CD4-positive, alpha-beta T cell treated with Interferon alpha-2 for 1 hour (primary cell): Measurements from ENCODE around the gene RRP1.
"Not testable (repeated sequence)": the region's sequence is repeated elsewhere in the genome, so short reads cannot be mapped to it uniquely, and the experiment has no call there.

Source experiments
- DNase-seq, 2 donors: peaks; one replicate each; pipeline ENCODE4 v3.0.0-alpha.2; 2020 to 2022

Gene RRP1

DNA sequence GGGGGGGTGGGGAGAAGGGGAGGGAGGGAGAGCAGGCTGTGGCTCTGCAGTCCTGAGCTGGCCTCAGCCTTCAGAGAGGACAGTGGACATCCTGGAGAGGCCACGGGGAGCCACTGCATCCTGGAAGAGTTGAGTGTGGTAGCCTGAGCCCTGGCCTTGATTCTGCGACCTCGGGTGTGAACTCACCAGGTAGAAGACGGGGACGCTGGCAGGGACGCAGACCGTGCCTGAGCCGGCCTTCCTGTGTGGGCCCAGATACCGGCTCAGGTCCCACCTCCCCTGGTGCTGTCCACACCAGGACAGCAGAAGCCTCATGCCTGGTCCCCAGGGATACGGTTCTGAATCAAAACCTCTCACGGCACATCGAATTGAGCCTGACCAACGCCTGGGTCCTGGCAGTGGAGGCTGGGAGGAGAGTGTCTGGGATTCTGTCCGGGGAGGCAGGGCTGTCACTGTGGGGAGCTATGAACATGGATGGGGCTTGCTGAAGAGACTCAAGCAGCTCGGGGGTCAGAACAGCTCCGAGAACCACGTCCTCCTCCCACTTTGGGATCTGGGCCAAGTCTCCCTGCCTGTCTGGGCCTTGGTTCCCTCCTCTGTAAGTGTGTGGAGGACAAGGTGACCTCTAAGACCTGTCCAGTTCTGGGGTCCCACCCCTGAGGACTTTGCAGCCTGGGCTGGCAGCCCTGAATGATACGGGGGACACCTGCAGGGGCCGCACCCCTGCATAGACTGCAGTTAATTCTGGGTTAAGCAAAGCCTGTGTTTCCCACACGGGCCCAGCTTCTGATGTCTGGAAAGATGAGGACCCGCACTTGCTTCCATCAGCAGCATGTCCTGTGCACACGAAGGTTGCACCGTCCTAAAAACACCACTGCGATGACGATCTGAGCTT lies 30.4 kb downstream of the RRP1 start:
- DNase-seq, result no peak

DNA sequence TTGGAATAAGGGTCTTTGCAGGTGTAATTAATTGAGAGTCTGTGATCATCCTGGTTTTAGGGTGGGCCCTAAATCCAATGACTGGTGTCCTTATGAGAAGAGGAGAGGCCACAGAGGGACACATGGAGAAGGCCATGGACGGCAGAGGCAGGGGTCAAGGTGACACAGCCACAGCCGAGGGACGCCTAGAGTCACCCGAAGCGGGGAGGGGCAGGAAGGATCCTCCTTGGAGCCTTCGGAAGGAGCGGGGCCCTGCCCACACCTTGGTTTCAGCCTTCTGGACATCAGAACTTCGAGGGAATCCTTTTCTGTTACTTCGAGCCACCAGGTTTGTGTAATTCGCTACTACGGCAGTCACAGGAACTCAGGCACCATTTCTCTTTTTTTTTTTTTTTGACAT lies 31.1 kb downstream of the RRP1 start:
- no peak for DNase-seq

DNA sequence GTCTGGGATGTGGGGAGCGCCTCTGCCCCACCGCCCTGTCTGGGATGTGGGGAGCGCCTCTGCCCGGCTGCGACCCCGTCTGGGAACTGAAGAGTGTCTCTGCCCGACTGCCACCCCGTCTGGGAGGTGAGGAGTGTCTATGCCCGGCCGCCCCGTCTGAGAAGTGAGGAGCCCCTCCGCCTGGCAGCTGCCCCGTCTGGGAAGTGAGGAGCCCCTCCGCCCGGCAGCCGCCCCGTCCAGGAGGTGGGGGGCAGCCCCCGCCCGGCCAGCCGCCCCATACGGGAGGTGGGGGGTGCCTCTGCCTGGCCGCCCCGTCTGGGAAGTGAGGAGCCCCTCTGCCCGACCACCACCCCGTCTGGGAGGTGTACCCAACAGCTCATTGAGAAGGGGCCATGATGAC lies 32.8 kb downstream of the RRP1 start:
- not testable (repeated sequence) for DNase-seq

DNA sequence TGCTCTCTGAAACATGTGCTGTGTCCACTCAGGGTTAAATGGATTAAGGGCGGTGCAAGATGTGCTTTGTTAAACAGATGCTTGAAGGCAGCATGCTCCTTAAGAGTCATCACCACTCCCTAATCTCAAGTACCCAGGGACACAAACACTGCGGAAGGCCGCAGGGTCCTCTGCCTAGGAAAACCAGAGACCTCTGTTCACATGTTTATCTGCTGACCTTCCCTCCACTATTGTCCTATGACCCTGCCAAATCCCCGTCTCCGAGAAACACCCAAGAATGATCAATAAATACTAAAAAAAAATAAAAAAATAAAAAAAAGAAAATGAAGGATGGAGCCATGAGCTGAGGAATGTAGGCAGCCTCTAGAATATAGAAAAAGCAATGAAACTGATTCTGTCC lies 33.4 kb downstream of the RRP1 start:
- DNase-seq, result not testable (repeated sequence)

DNA sequence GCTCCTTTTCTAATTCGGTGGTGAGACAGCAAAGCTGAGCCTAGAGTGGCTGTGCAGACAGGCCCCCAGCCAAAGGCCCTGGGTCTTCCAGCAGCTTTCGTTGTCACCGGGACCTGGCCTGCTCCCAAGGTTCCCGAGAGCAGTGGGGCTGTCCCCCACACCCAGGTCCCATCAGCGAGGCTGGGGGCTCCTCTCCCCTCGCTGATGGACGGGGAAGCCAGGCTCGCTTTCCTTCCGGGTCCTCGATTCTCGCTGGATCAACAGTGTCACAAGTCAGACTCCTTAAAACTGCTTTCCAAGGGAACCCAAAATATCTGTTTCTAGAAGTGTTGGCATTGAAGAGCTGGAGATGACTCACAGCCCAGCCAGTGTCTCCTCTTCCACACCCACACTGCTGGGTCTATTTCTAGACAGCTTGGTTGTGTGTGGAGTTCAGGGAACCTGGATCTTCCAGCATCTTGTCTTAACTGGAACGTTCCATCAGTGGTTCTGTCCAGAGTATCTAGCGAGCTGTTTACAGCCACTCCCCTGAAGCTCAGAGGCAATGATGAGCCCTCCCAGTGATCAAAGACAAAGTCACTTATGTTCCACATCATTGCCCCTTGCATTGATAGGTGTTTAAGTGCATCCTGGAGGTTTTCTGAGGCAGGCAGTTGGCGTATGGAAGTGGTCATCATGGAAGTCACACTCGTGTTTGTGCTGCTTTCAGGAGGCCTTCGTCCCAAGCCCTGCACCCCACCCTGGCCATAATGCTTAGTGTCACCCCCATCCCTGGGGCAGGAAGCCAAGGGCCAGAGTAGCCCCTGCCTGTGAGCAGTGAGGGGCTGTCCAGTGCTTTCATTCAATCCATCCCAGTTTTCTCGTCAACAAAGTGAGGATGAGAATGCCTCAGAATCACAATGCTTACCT lies 35.2 kb downstream of the RRP1 start:
- DNase-seq, result no peak

DNA sequence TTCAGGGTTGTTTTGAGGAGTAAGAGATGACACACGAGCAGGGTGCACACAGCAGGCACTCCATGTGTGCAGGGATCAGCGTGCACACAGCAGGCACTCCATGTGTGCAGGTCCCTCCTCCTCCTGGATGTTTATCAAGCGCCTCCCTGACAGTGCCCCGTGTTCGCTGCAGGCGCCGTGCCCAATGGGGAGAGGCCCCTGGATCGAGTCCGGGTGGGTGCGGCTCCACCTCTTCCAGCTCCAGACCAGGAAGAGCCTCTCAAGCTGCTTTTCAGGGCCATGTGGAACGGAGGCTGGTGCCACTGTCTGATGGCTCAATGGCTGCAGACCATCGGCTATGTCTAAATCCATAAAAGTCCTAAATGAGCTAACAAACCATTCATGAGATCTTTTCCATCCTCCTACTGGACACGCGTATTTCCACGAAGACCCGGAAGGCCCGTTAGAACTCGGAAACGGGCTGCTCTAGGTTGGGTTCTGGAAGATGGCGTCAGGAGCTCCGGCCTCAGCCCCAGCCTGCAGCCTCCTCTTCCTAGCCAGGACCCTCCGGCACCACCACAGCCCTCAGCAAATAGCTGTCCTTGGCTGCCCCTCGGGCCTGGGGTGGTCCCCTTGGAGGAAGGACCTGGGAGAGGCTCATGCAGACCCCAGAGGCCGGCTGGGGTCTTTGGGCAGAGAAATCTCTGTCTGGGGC lies 36.0 kb downstream of the RRP1 start:
- no peak for DNase-seq

DNA sequence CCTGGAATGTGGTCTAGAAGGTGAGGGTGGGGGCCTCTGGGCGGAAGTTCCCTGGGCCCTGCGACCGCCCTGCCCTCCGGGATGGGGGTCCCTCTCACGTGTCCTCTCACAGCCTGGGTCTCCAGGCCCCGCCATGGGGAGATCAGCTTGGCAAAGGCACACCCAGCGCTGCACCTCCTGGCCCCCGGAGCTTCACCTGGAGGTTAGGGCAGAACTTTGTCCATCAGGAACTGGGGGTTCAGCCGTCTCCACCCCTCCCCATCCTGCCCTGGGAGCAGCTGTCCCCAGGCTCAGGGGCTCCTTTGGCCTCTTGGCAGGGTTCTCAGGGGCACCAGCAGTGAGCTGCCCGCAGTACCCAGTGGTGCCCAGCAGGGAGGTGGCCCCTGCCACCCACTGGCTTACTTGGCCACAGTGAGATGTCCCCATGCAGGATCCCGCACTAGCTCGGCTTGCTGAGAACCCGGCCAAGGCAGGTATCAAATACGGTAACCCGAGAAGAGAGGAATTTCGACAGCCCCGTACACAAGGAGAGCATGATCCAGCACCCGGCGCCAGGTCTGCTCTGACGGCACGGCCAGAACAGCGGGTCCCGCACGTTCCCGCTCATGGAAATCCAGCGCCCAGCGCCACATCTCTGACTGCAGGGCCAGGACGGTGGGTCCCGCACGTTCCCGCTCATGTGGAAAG lies 36.7 kb downstream of the RRP1 start:
- DNase-seq, result no peak

DNA sequence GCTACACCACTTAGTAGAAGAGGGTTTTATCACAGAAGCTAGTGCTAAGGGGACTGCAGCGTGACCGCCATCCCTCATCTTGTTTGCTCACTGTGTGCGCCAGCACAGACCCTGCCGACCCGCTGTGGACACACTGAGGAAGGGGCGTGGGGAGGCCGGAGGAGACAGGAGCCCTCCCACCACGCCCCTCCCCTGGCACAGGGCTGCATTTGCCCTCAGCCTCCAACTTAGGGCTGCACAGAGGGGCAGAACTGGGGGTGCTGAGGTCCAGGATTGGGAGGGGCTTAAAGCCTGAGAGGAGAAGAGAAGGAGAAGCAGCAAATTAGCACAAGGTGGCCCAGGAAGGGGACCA lies 37.2 kb downstream of the RRP1 start:
- DNase-seq, result no peak

DNA sequence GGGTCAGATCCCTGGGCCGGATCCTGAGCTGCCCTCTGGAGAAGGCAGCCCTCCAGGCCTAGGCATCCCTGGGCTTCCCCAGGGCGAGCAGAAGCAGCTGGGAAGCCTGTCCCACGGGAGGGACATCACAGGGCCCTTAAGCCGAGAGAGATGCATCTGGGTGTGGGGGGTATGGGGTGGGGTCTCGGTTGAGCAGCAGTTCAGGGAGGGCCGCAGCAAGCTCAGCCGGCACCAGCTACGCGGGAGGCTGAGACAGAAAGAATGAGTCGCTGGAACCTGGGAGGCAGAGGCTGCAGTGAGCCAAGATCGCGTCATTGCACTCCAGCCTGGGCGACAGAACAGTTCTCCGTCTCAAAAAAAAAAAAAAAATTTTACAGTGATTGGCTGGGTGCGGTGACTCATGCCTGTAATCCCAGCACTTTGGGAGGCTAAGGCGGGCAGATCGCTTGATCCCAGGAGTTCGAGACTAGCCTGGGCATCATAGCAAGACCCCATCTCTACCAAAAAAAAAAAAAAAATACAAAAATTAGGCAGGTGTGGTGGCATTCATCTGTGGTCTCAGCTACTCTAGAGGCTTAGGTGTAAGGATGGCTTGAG lies 37.7 kb downstream of the RRP1 start:
- no peak for DNase-seq

DNA sequence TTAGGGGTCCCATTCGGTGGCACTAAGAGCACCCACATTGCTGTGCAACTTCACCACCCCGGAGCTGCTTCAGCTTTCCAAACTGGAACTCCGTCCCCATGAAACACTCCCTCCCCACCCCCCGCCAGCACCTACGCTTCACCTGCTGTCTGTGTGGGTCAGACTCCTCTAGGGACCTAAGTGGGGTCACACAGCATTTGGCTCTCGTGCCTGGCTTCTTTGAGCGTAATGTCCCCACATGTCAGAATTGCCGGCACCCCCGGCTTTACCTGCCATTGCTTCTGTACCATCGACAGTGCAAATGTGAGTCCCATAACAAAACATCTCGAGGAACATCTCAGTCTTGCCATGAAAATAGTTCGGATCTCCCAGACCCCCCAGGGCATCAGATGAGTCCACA lies 39.8 kb downstream of the RRP1 start:
- no peak for DNase-seq

DNA sequence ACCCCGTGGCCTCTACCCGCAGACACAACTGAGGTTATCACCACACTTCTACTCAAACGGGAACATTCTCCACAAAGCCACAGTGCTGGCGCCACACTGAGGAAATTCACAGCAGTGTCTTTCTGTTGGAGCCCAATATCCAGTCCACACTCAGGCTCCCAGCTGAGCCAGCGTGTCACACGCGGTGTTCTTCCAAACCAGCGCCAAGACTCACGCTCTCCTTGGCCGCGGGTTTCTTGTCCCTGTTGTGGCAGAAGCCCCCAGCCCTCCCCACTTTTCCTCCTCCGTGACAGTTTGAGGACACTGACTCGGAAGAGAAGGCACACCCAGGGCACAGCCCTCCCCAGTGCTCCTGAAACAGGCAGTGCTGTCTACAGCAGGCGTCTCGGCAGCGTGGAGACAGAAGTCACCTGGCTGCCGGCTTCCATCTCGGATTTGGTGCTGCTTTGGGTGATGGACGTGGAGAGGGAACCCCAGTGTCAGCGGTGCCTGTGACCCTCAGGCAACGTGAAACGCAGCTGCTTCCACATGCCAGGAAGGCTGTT lies 40.3 kb downstream of the RRP1 start:
- DNase-seq, result no peak

DNA sequence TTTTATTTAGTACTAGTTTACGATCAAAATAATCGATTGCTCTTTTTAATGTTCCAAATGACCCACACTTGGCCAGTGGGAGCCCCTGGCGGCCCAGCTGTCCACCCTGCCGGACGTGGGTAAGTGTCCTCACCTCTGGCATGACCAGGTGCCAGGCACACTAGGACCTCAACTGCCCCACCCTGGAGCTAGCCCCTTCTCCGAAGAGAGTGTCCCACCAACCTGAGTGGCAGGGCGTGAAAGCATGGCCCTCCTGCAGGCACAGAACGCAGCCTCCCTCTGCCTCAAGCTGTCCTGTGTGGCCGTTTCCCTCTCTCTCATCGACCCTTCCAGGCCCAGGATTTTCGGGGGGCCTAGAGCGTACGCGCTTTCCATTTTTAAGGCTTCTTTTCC lies 42.8 kb downstream of the RRP1 start:
- no peak for DNase-seq

DNA sequence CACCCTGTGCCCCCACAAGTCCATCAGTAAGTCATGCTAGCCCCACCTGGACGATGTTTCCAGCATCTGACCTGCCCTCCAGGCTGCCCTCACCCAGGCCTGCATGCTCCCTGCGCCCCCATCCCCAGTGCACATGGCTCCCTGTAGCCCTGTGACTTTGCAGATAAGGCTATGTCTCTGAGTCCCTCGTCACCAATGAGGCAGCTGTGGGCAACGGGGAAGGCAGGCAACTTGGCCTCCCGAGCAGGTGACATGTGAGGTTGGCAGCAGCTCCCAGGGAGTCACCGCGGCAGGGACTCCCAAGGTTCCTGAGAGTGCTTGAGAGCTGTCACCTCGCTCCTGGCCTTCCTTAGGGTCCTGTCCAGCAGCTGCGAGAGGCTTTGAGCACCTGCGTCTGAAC lies 43.3 kb downstream of the RRP1 start:
- no peak for DNase-seq

DNA sequence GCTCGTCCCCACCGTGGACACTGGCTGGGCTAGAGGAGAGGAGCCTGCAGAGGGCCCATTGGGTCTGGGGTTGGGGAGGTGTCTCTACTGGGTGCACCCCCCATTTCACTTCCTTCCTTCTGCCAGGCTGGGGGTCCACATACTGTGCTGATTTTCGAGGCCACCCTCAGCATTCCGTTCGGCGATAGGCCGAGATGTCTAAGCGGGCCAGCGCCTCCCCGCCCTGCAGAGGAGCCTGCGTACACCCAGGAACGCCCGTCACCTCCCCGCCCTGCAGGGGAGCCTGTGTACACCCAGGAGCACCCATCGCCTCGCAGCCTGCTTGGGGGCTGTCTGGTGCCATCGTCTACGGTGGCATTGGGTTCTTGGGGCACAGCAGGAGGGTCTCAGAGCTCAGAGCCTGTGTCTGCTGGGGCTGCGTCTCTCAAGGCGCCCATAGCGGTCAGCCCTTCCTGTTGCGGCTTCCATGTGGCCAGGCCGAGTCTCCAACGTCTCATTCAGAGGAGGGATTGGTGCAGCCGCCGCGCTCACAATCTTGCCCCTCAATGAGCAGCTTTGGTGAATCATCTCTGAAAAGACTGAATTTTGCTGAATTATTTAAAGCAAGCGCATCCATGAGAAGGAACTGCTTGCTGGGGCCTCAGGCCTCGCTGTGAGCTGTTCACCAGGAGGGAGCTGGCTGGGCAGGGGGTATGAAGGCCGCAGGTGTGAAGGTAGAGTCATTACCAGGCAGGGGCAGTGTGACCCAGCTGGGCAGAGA lies 44.9 kb downstream of the RRP1 start:
- no peak for DNase-seq

DNA sequence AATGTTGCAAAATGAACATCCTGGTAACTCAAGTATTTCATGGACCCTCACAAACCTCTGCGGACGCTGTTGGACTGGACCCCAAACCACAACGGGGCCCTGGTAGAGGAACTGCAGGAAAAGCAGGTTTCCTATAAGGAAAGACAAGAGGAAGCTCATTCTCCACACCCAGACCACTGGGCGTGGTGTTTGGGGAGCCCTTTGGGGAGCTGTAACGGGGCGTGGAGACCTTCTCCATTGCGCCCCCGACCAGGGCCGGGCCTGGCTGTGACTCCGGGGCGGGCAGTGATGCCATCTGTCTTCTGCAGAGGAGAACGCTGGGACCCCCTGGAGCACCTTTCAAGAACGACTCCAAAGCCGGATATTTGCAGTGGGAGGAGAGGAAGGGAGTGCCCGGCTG lies 45.7 kb downstream of the RRP1 start:
- DNase-seq, result no peak

DNA sequence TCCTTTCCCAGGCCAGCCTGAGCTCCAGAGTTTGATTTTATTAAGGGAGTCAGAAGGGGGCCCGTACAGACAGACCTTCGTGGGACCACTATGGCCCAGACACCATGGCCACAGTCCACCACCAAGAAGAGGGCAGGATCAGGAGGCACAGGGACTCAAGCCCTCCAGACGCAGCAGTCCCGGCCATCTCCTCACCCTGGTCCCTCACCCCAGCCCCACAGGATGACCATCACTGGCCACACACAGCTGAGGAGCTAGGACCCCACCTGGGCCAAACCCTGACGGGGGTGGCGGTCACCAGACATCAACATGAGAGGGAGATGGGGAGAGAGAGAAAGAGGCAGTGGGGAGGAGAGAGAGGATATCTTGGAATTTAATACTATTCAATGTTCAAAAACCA lies 46.5 kb downstream of the RRP1 start:
- DNase-seq, result no peak

DNA sequence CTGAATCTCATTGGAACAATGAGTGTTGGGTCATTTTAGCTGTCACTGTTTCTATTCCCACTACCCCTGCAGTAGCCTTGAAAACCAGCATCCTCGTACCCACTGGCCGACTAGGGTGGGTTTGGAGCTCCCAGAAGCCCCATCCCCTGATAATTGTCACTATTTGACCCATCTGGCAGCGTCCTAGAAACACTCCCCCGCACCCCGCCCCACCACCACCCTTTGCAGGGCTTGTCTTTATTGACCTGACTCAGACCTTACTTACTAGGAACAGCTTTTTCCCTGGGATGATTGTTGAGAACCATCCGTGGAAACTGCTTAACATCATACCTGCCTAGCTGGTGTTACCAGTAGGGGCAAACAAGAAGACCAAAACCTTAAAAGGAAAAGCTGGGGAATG lies 47.2 kb downstream of the RRP1 start:
- no peak for DNase-seq

DNA sequence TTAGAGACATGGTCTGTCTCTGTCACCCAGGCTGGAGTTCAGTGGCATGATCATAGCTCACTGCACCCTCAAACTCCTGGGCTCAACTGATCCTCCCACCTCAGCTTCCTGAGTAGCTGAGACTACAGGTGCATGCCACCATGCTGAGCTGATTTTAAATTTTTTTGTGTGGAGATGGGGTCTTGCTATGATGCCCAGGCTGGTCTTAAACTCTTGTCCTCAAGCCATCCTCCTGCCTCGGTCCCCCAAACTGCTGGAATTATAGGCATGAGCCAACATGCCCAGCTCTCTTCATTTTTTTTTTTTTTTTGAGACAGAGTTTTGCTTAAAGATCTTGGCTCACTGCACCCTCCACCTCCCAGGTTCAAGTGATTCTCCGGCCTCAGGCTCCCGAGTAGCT lies 50.9 kb downstream of the RRP1 start:
- DNase-seq, result no peak

DNA sequence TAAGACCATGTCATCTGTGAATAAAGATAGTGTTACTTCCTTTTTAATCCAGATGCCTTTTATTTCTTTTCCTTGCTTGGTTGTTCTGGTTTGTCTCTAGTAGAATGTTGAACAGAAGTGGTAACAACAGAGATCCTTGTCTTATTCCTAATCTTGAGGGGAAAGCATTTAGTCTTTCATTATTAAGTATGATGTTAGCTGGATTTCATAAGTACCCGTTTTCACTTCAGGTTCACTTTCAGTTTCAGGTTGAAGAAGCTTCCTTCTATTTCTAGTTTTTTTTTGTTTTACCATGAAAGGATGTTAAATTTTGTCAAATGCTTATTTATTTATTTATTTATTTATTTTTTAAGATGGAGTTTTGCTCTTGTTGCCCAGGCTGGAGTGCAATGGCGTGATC lies 53.4 kb downstream of the RRP1 start:
- no peak for DNase-seq

DNA sequence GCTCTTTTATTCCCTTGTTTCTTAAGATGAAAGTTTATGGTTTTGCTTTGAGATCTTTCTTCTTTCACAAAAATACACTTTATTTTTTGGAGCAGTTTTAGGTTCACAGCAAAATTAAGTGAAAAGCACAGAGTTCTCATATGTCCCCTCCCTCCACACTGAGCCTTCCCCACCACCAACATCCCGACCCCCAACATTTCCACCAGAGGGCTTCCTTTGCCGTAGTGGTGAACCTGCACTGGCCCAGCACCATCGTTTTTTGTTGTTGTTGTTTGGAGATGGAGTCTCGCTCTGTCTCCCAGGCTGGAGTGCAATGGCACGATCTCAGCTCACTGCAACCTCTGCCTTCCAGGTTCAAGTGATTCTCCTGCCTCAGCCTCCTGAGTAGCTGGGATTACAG lies 55.5 kb downstream of the RRP1 start:
- DNase-seq, result not testable (repeated sequence)

DNA sequence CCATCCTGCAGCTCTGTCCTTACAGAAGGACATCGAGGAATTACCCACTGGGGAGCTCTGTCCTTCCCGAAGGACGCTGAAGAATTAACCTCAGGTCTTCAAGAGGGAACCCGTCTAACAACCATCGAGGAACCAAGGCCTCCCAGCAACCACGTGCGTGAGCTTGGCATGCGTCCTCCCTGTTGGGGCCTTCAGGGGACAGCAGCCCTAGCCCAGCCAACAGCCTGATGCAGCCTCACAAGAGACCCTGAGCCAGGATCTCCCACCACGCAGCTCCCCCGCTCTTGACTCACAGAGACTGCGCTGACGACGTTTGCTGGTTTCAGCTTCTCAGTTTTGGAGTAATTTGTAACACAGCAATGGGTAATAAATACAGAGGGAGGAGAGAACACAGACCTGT lies 56.0 kb downstream of the RRP1 start:
- DNase-seq, result no peak
